Fibroblast of lung (primary cell): ENCODE measurements around the gene TMEM72. TPM values are rescaled to one million over a fixed set of nuclear protein-coding genes. Genes with fewer than 3 reads are reported as not detected.

Experiments
- DNase-seq, 2 donors: peaks; one replicate each; pipeline versions ENCODE4 v3.0.0 to v3.0.0-alpha.2; 2010; ENCODE audit warnings: low read depth in 2 of 2
- H2AFZ ChIP-seq: 2 replicates; pipeline ENCODE4 v1.5.1; 2012; ENCODE audit warnings: low read length, control low read depth, inconsistent platforms
- H3K27ac ChIP-seq: 2 replicates; pipeline ENCODE4 v1.5.1; 2011; ENCODE audit warnings: low read length, control low read depth; ENCODE audit not compliant: insufficient read depth
- H3K27me3 ChIP-seq: 2 replicates; pipeline ENCODE4 v1.5.1; 2011; ENCODE audit warnings: mild to moderate bottlenecking, low read length; ENCODE audit not compliant: control insufficient read depth, insufficient read depth
- H3K36me3 ChIP-seq: 2 replicates; pipeline ENCODE4 v1.5.1; 2011; ENCODE audit warnings: low read length; ENCODE audit not compliant: control insufficient read depth, insufficient read depth
- H3K4me1 ChIP-seq: 2 replicates; pipeline ENCODE4 v1.5.1; 2011; ENCODE audit warnings: low read length; ENCODE audit not compliant: control insufficient read depth, insufficient read depth; ENCODE audit errors: extremely low read depth
- H3K4me2 ChIP-seq: 2 replicates; pipeline ENCODE4 v1.5.1; 2011; ENCODE audit warnings: low read length, control low read depth; ENCODE audit not compliant: insufficient read depth; ENCODE audit errors: extremely low read depth
- H3K4me3 ChIP-seq, 4 experiments: fragments of 200-600 bp in 1 of 4; sonication (generic) in 1 of 4; replicated peaks in 1 of 4; 2 replicates each; pipeline ENCODE4 v1.5.1; 2011 to 2016; ENCODE audit warnings: low read length in 4 of 4, low read depth in 3 of 4, mild to moderate bottlenecking in 3 of 4, control low read depth in 2 of 4, inconsistent platforms in 1 of 4, mixed read lengths in 1 of 4; ENCODE audit not compliant: insufficient read depth in 1 of 4; ENCODE audit errors: control extremely low read depth in 1 of 4
- H3K79me2 ChIP-seq: 2 replicates; pipeline ENCODE4 v1.5.1; 2012; ENCODE audit warnings: mild to moderate bottlenecking, low read length, inconsistent platforms; ENCODE audit not compliant: control insufficient read depth, insufficient read depth
- H3K9ac ChIP-seq: 2 replicates; pipeline ENCODE4 v1.5.1; 2011; ENCODE audit warnings: mild to moderate bottlenecking, low read length, control low read depth; ENCODE audit not compliant: insufficient read depth
- H3K9me3 ChIP-seq: 2 replicates; pipeline ENCODE4 v1.5.1; 2012; ENCODE audit warnings: low read depth, low read length; ENCODE audit not compliant: control insufficient read depth, insufficient read depth
- H4K20me1 ChIP-seq: 2 replicates; pipeline ENCODE4 v1.5.1; 2011; ENCODE audit warnings: low read length; ENCODE audit not compliant: control insufficient read depth, insufficient read depth; ENCODE audit errors: extremely low read depth
- CTCF ChIP-seq, 2 donors: IDR thresholded peaks in 1 of 2; conservative IDR thresholded peaks in 1 of 2; 1 replicate in 1 of 2; 2 replicates in 1 of 2; pipeline ENCODE4 v1.5.1; 2011 to 2012; ENCODE audit warnings: low read length in 2 of 2, control low read depth in 1 of 2, inconsistent platforms in 1 of 2, low read depth in 1 of 2, mild to moderate bottlenecking in 1 of 2
- EZH2 ChIP-seq: IDR thresholded peaks from 2 replicates; pipeline ENCODE4 v1.5.1; 2012; ENCODE audit warnings: low read length, control low read depth, mild to moderate bottlenecking; ENCODE audit errors: missing control alignments
- polyA plus RNA-seq, 2 donors: library from polyadenylated mRNA; depleted of rRNA in 1 of 2; stranded (reverse) in 1 of 2; unstranded in 1 of 2; fragments of >200 nt; gene quantifications; 2 replicates each; pipeline ENCODE4 v1.2.1, GENCODE V29; 2011 to 2012; ENCODE audit warnings: missing spikeins in 1 of 2
- total RNA-seq: library from RNA; depleted of rRNA; stranded (reverse); fragments of >200 nt; gene quantifications from 2 replicates; pipeline ENCODE4 v1.2.1, GENCODE V29; 2014

Gene TMEM72
- total and polyA plus RNA-seq, 2 donors (not counting 1 experiment from before 2014, with no cell fraction given) = not detected

GRCh38 chr10:44893604-44894468 is 17.3 kb upstream of the TMEM72 start:
- no peak for DNase-seq
- Histone ChIP-seq H3K4me2 (no peak overlapping the region), H4K20me1 (no peaks in the 10 kb centered on the region), H3K4me3 (no peak overlapping the region), H2AFZ (no peak overlapping the region), H3K9me3 (no peaks in the 10 kb centered on the region), H3K27me3 (peaks cover 5% of the 10 kb centered on the region), H3K9ac (no peak overlapping the region), H3K27ac (no peak overlapping the region), H3K4me1 (no peaks in the 10 kb centered on the region), H3K36me3 (no peaks in the 10 kb centered on the region), H3K79me2 (no peaks in the 10 kb centered on the region)
- TF ChIP-seq CTCF (conservative IDR thresholded peaks at IDR 0.05 in 1 of 2, IDR thresholded peaks at IDR 0.05 in 1 of 2; ENCODE audit: low read depth in 1 of 2, low read length in 2 of 2) (no peak), EZH2 (no peak)

- no peaks in the 10 kb centered on the region for H3K9me3 ChIP-seq
- H3K4me2 ChIP-seq = no peak overlapping the region
- H3K27ac ChIP-seq = no peak overlapping the region
- no peaks in the 10 kb centered on the region for H3K79me2 ChIP-seq
- no peaks in the 10 kb centered on the region for H4K20me1 ChIP-seq
- H3K4me3 ChIP-seq = no peak overlapping the region
- H3K27me3 ChIP-seq = peaks cover 2% of the 10 kb centered on the region
- no peaks in the 10 kb centered on the region for H3K36me3 ChIP-seq
- TF ChIP-seq EZH2 (no peak), CTCF (conservative IDR thresholded peaks at IDR 0.05 in 1 of 2, IDR thresholded peaks at IDR 0.05 in 1 of 2; ENCODE audit: low read depth in 1 of 2, low read length in 2 of 2) (no peak)
- no peak overlapping the region for H2AFZ ChIP-seq
- no peak overlapping the region for H3K9ac ChIP-seq
- no peak for DNase-seq
- no peaks in the 10 kb centered on the region for H3K4me1 ChIP-seq
Observed at GRCh38 chr10:44894691-44895090, 16.4 kb upstream of the TMEM72 start.

GRCh38 chr10:44895280-44895679 is 15.9 kb upstream of the TMEM72 start:
- Histone ChIP-seq H2AFZ (no peak overlapping the region), H3K4me3 (no peak overlapping the region), H3K9ac (no peak overlapping the region)

More at GRCh38 chr10:44895280-44895679, 15.9 kb upstream of the TMEM72 start:
- Histone ChIP-seq H3K79me2 (no peaks in the 10 kb centered on the region), H4K20me1 (no peaks in the 10 kb centered on the region), H3K9me3 (no peaks in the 10 kb centered on the region), H3K27me3 (peaks cover 2% of the 10 kb centered on the region), H3K4me2 (no peak overlapping the region), H3K4me1 (no peaks in the 10 kb centered on the region), H3K36me3 (no peaks in the 10 kb centered on the region), H3K27ac (no peak overlapping the region)
- DNase-seq = no peak
- TF ChIP-seq CTCF (conservative IDR thresholded peaks at IDR 0.05 in 1 of 2, IDR thresholded peaks at IDR 0.05 in 1 of 2; ENCODE audit: low read depth in 1 of 2, low read length in 2 of 2) = no peak
- TF ChIP-seq EZH2 = no peak
